D721Med (cell line): ENCODE results near the gene ENKUR.
"Not testable (repeated sequence)": the region's sequence is repeated elsewhere in the genome, so short reads cannot be mapped to it uniquely, and the experiment has no call there.

Experiments
- DNase-seq: peaks from one replicate; pipeline ENCODE4 v3.0.0; 2011; ENCODE audit warnings: low spot score; ENCODE audit not compliant: insufficient read length
- FAIRE-seq: peaks from 2 replicates; lab custom pipeline; 2011; peaks lifted over from hg19 to GRCh38; lab: Jason Lieb, UNC
- CTCF ChIP-seq: IDR thresholded peaks from 2 replicates; pipeline ENCODE4 v1.5.1; 2012; ENCODE audit warnings: mild to moderate bottlenecking, control low read depth; ENCODE audit not compliant: insufficient read depth; ENCODE audit errors: missing control alignments

ENKUR gene

GRCh38 chr10:24974976-24975375 lies 41.0 kb downstream of the ENKUR start:
- TF ChIP-seq CTCF: no peak
- no peak for DNase-seq
- no peak for FAIRE-seq

- FAIRE-seq (no peak), DNase-seq (no peak)
- no peak for TF ChIP-seq CTCF
These were observed 42.8 kb downstream of the ENKUR start for GRCh38 chr10:24973163-24973562.

- FAIRE-seq (no peak), DNase-seq (no peak)
- TF ChIP-seq CTCF: no peak
These were observed 44.6 kb downstream of the ENKUR start for GRCh38 chr10:24971374-24971773.

GRCh38 chr10:24969841-24970281 lies 46.1 kb downstream of the ENKUR start:
- DNase-seq (no peak), FAIRE-seq (no peak)
- no peak for TF ChIP-seq CTCF

GRCh38 chr10:24968951-24969350 lies 47.0 kb downstream of the ENKUR start:
- not testable (repeated sequence) for DNase-seq, FAIRE-seq

- TF ChIP-seq CTCF: no peak
- FAIRE-seq (no peak), DNase-seq (no peak)
These were observed 47.6 kb downstream of the ENKUR start for GRCh38 chr10:24968349-24968748.

- DNase-seq: no peak
- no peak for TF ChIP-seq CTCF
- FAIRE-seq: no peak
These were observed 48.9 kb downstream of the ENKUR start for GRCh38 chr10:24966962-24967481.

- DNase-seq (no peak), FAIRE-seq (no peak)
- no peak for TF ChIP-seq CTCF
These were observed 50.9 kb downstream of the ENKUR start for GRCh38 chr10:24965051-24965450.
